K562 (cell line): ENCODE results near the gene HNF4A. TPM values are rescaled to one million over a fixed set of nuclear protein-coding genes. Genes with fewer than 3 reads are reported as not detected.
A peak's percentile ranks its signal among the peaks of the same experiment; 100 is the strongest.

Source experiments
- DACH1 ChIP-seq: fragments of 450-650 bp; IDR thresholded peaks from 2 replicates; pipeline ENCODE4 v1.6.1; 2018; ENCODE audit not compliant: partially characterized antibody
- EGR1 ChIP-seq: fragments of 450-650 bp; conservative IDR thresholded peaks from 2 replicates; pipeline ENCODE4 v1.6.1; 2017; ENCODE audit warnings: mild to moderate bottlenecking
- ELF2 ChIP-seq: fragments of 250-450 bp; sonication (Bioruptor Pico); IDR thresholded peaks from 2 replicates; pipeline ENCODE4 v1.5.0; 2021; ENCODE audit warnings: mild to moderate bottlenecking
- ESRRB ChIP-seq: fragments of 250-450 bp; sonication (Bioruptor Pico); IDR thresholded peaks from 2 replicates; pipeline ENCODE4 v1.5.0; 2020; ENCODE audit warnings: mild to moderate bottlenecking, moderate library complexity, borderline replicate concordance
- ETV1 ChIP-seq: fragments of 450-650 bp; conservative IDR thresholded peaks from 2 replicates; pipeline ENCODE4 v1.6.1; 2016; ENCODE audit warnings: missing genetic modification characterization, control low read depth, low read depth, missing compliant biosample characterization
- EZH2 ChIP-seq: IDR thresholded peaks from 2 replicates; pipeline ENCODE4 v1.6.1; 2012; ENCODE audit warnings: low read depth, mild to moderate bottlenecking, inconsistent platforms, low read length, borderline replicate concordance
- GATA2 ChIP-seq: sonication (generic); formaldehyde crosslinking; IDR thresholded peaks from 2 replicates; pipeline ENCODE4 v1.4.0; 2020; ENCODE audit warnings: mild to moderate bottlenecking, missing genetic modification reagents
- ILK ChIP-seq: fragments of 450-650 bp; IDR thresholded peaks from 2 replicates; pipeline ENCODE4 v1.6.1; 2016; ENCODE audit warnings: missing genetic modification characterization, low read depth, mild to moderate bottlenecking, missing compliant biosample characterization, moderate library complexity, borderline replicate concordance
- KDM1A ChIP-seq, 2 experiments: fragments of 450-650 bp; IDR thresholded peaks; 2 replicates each; pipeline ENCODE4 v1.6.1; 2016; ENCODE audit warnings: mild to moderate bottlenecking in 2 of 2
- NKRF ChIP-seq: fragments of 450-650 bp; IDR thresholded peaks from 2 replicates; pipeline ENCODE4 v1.6.1; 2016; ENCODE audit warnings: borderline replicate concordance
- NUFIP1 ChIP-seq: fragments of 450-650 bp; IDR thresholded peaks from 2 replicates; pipeline ENCODE4 v1.6.1; 2018; ENCODE audit not compliant: partially characterized antibody
- RNF219 ChIP-seq: fragments of 250-450 bp; sonication (Bioruptor Pico); IDR thresholded peaks from 2 replicates; pipeline ENCODE4 v1.5.0; 2022; ENCODE audit warnings: mild to moderate bottlenecking
- SOX6 ChIP-seq: fragments of 450-650 bp; IDR thresholded peaks from 2 replicates; pipeline ENCODE4 v1.6.1; 2014; ENCODE audit warnings: mild to moderate bottlenecking
- STAG1 ChIP-seq: sonication (generic); formaldehyde crosslinking; IDR thresholded peaks from 2 replicates; pipeline ENCODE4 v1.5.0; 2020; ENCODE audit warnings: missing genetic modification reagents, borderline replicate concordance
- VEZF1 ChIP-seq: fragments of 200-800 bp; sonication (Bioruptor generic); IDR thresholded peaks from 2 replicates; pipeline ENCODE4 v1.6.1; 2017; ENCODE audit warnings: missing genetic modification characterization, missing compliant biosample characterization
- ZNF316 ChIP-seq: fragments of 450-650 bp; IDR thresholded peaks from 2 replicates; pipeline ENCODE4 v1.6.1; 2016
- ZNF518B ChIP-seq: fragments of 250-450 bp; sonication (Bioruptor Pico); IDR thresholded peaks from 2 replicates; pipeline ENCODE4 v1.5.0; 2021; ENCODE audit warnings: mild to moderate bottlenecking, moderate library complexity
- polyA plus RNA-seq, 8 experiments: library from polyadenylated mRNA; depleted of rRNA in 4 of 8; stranded (reverse) in 5 of 8; unstranded in 3 of 8; fragments of >200 nt; fragmentation: Nextera tagmentation in 2 of 8; fragmentation: Illumina TruSeq in 1 of 8; extraction: Ambion mirVana in 2 of 8; extraction: Trizol in 1 of 8; gene quantifications; 2 replicates each; pipeline versions ENCODE4 v1.2.1 to v1.2.3, GENCODE V29; 2011 to 2014; ENCODE audit warnings: inconsistent platforms in 1 of 8, missing spikeins in 1 of 8
- total RNA-seq, 7 experiments: library from RNA; depleted of rRNA in 6 of 7; stranded (reverse); fragments of >200 nt in 6 of 7; fragmentation: Illumina TruSeq in 2 of 7; extraction: Trizol in 2 of 7; gene quantifications; 2 replicates each; pipeline versions ENCODE4 v1.2.1 to v1.2.3, GENCODE V29; 2011 to 2021; ENCODE audit warnings: low replicate concordance in 1 of 7

The HNF4A gene
- total and polyA plus RNA-seq, 9 of the 15 experiments (the other 6 are each of a cell fraction or from before 2014, with no cell fraction given) = 0.03 to 0.27 (median 0.08) TPM; not detected in 5

GRCh38 chr20:44388466-44389023, 33.0 kb downstream of the HNF4A start (continued):
- TF ChIP-seq RNF219 (CRISPR knock-in tag) (no peak), ZNF518B (CRISPR knock-in tag) (no peak), ZNF316 (no peak), STAG1 (CRISPR knock-in tag) (peak; percentile 88; the same call in 1 of the 2 replicates), GATA2 (CRISPR knock-in tag) (no peak), VEZF1 (CRISPR knock-in tag) (no peak), DACH1 (peak; percentile 41), ETV1 (tag) (no peak), ILK (tag) (no peak), ESRRB (CRISPR knock-in tag) (no peak), EZH2 (no peak), NUFIP1 (no peak), EGR1 (no peak), KDM1A (IDR thresholded peaks at IDR 0.05) (peak; percentile 69 to 75), NKRF (no peak), SOX6 (peak; percentile 16; the same call in 1 of the 2 replicates), ELF2 (CRISPR knock-in tag) (no peak)
